Measurements from ENCODE around the gene CDPF1.

DNA sequence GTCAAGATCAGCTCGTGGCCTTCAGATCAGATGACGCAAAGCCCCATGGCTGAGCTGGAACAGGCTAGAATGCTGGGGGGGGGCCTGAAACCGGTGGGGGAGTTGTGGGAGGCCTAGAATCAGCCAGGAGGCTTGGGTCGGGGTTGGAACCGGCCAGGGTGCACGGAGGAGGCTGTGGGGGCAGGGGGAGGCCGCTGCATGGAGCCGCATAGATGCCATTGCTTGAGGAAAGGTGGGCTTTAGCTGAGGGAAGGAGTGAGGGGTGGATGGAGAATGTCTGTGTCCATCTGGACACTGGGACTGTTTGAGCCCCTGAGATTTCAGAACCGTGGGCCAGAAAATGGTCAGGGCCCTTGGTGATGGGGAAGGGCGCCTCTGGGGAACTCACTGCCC is 25.2 kb downstream of the CDPF1 start:
- TF ChIP-seq CTCF (IDR thresholded peaks at IDR 0.05) (no peak), POLR2A (IDR thresholded peaks at IDR 0.05) (no peak)

Measured in heart left ventricle (tissue), 13 donors.